Measurements from ENCODE around the gene LAMA4.
A peak's percentile ranks its signal among the peaks of the same experiment; 100 is the strongest.

Gene LAMA4

DNA sequence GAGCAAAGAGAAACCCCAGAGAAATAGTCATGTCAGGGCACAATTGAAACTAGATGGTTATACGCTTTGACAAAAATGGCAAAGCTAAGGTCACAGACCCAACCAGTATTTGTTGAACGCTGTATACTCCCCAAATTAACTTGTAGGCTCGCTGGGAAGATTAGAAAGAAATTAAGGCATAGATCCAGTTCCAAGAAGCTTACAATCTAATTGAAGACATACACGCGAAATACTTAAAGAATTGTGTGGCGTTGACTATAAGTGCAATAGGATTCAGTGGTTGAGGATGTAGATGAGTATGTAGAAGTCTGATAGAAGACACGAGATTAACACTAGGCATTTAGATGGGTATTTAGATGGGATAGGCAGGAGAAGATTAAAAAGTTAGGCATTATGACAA, 166.5 kb downstream of the LAMA4 start:
- TF ChIP-seq, protein P1, sequence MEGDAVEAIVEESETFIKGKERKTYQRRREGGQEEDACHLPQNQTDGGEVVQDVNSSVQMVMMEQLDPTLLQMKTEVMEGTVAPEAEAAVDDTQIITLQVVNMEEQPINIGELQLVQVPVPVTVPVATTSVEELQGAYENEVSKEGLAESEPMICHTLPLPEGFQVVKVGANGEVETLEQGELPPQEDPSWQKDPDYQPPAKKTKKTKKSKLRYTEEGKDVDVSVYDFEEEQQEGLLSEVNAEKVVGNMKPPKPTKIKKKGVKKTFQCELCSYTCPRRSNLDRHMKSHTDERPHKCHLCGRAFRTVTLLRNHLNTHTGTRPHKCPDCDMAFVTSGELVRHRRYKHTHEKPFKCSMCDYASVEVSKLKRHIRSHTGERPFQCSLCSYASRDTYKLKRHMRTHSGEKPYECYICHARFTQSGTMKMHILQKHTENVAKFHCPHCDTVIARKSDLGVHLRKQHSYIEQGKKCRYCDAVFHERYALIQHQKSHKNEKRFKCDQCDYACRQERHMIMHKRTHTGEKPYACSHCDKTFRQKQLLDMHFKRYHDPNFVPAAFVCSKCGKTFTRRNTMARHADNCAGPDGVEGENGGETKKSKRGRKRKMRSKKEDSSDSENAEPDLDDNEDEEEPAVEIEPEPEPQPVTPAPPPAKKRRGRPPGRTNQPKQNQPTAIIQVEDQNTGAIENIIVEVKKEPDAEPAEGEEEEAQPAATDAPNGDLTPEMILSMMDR (IDR thresholded peaks at IDR 0.05) = no peak
- intact Hi-C loops (cut with DNase I; ENCODE audit: low total_unique reads) = no loop called here
- Histone ChIP-seq H3K27me3 (no peaks in the 10 kb centered on the region), H3K9me3 (no peaks in the 10 kb centered on the region), H3K27ac (peak overlapping the region; percentile 86 to 88), H3K36me3 (peaks cover 8 to 26% (median 12%) of the 10 kb centered on the region in 3 donors), H3K4me1 (peaks cover 0 to 18% (median 6%) of the 10 kb centered on the region in 4 donors), H3K4me3 (peak overlapping the region; percentile 81 to 88)
- no peak for DNase-seq

DNA sequence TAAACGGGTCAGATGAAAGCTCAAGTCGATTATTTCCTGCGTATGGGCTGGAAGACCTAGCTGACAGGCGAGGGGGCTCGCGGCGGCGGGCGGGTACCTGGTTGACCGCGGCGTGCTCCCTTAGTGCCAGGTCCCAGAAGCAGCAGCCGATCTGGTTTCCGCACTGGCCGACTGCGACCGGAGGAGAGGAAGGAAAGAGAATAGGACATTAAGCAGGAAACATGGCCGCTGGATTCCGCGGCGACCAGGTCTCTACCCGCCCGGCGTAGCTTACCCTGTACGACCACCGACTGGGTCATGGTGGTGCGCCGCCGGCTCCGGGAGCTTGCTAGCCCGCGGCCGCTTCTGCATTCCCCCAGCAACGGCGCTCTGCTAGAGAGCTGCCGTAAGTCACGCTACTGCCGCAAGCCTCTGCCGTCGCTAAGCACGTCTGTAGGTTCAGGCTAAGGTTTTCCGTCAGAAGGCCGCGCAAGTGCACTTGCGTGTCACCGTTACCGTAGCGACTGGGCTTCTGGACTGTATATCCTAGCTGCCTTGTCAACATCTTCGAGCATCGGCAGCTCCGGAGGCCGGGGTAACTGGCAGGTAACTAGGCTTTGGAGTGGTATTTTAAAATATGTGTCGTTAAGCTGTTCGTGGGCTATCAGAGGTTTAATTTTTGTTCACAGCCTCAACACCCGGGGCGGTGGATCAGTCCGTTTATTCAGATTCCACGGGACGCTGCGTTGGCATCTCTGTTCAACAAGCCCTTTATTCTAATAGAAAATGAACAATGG, 167.0 kb downstream of the LAMA4 start, which contains the start of the genes FAM229B and TUBE1:
FAM229B (plus strand) TSS at position 456 of the 776 bp plus-strand sequence. CDS start 11,693 bp downstream, outside the sequence.
TUBE1 (minus strand) TSS at position 347 of the 776 bp plus-strand sequence; CDS start at position 299, 48 bp downstream.
- Histone ChIP-seq H3K27ac (peak within 1 kb of the TSS; percentile 86 to 88), H3K27me3 (no peaks in the 10 kb centered on the region), H3K36me3 (peaks cover 8 to 31% (median 12%) of the 10 kb centered on the region in 3 donors), H3K4me1 (peaks cover 0 to 18% (median 6%) of the 10 kb centered on the region in 4 donors), H3K9me3 (no peaks in the 10 kb centered on the region), H3K4me3 (peak within 1 kb of the TSS; percentile 81 to 88)
- TF ChIP-seq, protein P1 (IDR thresholded peaks at IDR 0.05) = no peak
- intact Hi-C loops (cut with DNase I; ENCODE audit: low total_unique reads) = no loop called here
- DNase-seq = peak; percentile 92 to 95

DNA sequence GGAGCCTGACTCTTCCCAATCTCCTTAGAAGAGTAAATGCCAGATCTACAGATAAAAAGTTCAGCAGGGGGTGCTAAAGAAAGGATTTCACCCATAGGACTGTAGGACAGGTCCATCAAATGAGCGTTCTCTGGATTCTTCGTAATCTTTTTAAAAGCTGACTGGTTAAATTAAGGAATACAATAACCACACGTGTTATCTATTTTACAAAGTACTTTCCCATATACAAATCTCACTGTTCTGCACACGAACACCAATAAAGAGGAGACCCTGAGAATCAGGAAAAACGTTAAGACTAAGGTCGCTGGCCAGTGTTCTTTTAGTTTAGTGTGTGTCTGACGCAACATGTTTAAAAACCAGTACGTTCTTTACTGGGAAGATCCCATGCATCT, 167.6 kb downstream of the LAMA4 start:
- no peak for DNase-seq
- Histone ChIP-seq H3K4me3 (peak overlapping the region; percentile 81 to 88), H3K27ac (peak overlapping the region; percentile 86 to 88), H3K27me3 (no peaks in the 10 kb centered on the region), H3K4me1 (peaks cover 0 to 18% (median 6%) of the 10 kb centered on the region in 4 donors), H3K9me3 (no peaks in the 10 kb centered on the region), H3K36me3 (peaks cover 8 to 31% (median 12%) of the 10 kb centered on the region in 3 donors)
- TF ChIP-seq, protein P1 (IDR thresholded peaks at IDR 0.05) = no peak
- intact Hi-C loops (cut with DNase I; ENCODE audit: low total_unique reads) = no loop called here

DNA sequence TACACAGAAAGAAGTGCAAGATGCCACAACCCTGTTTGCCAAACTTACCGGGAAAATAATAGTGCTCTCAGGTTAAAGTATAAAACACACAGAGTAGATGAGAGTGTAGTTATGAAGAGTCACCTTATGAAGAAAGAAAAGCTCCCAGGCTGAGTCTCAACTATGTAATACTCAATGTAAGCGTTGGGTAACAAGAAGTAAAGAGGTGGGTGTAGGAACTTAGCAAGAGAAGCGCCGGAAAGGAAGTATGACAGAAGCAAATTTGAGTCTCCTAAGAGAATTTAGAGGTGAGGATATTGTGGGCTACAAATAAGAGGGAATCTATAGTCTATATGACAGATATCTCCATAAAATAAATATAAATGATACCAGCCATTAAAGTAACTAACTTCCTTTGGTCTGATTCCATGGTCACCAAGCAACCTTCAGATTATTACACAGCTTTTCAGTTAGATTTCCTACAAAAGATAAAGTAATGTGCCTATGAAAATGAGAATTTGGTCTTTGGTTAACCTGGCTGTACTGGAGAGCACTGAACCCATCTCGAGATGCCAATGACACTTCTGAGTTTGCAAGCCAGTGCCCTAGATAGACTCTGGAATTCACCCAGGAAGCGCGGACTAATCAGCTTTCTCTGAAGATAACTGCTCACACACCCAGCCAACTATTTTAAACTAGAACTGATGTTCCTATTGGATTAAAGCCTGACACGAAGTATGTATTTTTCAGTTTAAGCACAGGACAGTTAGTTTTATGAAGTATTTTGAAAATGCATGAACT, 168.9 kb downstream of the LAMA4 start:
- Histone ChIP-seq H3K4me3 (no peak overlapping the region), H3K4me1 (peaks cover 0 to 18% (median 6%) of the 10 kb centered on the region in 4 donors), H3K27ac (no peak overlapping the region), H3K36me3 (peaks cover 13 to 36% (median 20%) of the 10 kb centered on the region in 3 donors), H3K9me3 (no peaks in the 10 kb centered on the region), H3K27me3 (no peaks in the 10 kb centered on the region)
- TF ChIP-seq, protein P1 (IDR thresholded peaks at IDR 0.05) = no peak
- no peak for DNase-seq
- intact Hi-C loops (cut with DNase I; ENCODE audit: low total_unique reads) = no loop called here

DNA sequence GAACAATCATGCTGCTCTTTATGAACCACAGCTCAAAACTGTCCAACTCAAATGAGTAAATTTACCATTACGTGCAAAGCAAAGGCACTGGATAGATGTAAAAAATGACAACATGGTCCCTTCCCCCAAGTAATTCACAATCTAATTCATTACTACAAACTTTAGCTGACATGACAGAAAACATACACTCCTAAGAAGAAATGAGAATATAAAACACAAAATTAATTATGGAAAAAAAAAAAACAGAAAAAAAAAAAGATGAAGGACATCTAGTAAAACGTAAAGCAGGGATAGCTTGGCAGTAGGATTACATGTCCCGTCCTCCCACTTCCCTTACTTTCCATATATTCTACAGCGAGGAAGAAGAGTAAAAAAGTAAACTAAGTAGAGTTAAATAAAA, 172.8 kb downstream of the LAMA4 start:
- no peak for DNase-seq
- Histone ChIP-seq H3K36me3 (peaks cover 35 to 65% (median 49%) of the 10 kb centered on the region in 3 donors), H3K27me3 (no peaks in the 10 kb centered on the region), H3K9me3 (no peaks in the 10 kb centered on the region), H3K4me3 (no peak overlapping the region), H3K27ac (no peak overlapping the region), H3K4me1 (peaks cover 0 to 13% (median 5%) of the 10 kb centered on the region in 4 donors)
- TF ChIP-seq, protein P1 (IDR thresholded peaks at IDR 0.05) = no peak
- intact Hi-C loops (cut with DNase I; ENCODE audit: low total_unique reads) = no loop called here
